BLaER1 treated with 17β-estradiol and CSF1 and Interleukin-3, amounts not matched to agents 10 nM and 100 nM (cell line): Measurements from ENCODE around the gene CHD8.
"Not testable (repeated sequence)": the region's sequence is repeated elsewhere in the genome, so short reads cannot be mapped to it uniquely, and the experiment has no call there.

ENCODE experiments used
- H3K27ac ChIP-seq, 11 experiments: shearing (Covaris generic); formaldehyde crosslinking; 2 replicates each; pipeline ENCODE4 v1.8.1; 2022
- H3K27me3 ChIP-seq, 11 experiments: shearing (Covaris generic); formaldehyde crosslinking; 2 replicates each; pipeline ENCODE4 v1.8.1; 2022
- H3K36me3 ChIP-seq, 11 experiments: shearing (Covaris generic); formaldehyde crosslinking; 2 replicates each; pipeline ENCODE4 v1.8.1; 2022
- H3K4me1 ChIP-seq, 10 experiments: shearing (Covaris generic); formaldehyde crosslinking; 2 replicates each; pipeline ENCODE4 v1.8.1; 2022
- H3K4me2 ChIP-seq, 11 experiments: shearing (Covaris generic); formaldehyde crosslinking; 2 replicates each; pipeline ENCODE4 v1.8.1; 2022
- H3K4me3 ChIP-seq, 10 experiments: shearing (Covaris generic); formaldehyde crosslinking; 2 replicates each; pipeline ENCODE4 v1.8.1; 2022
- H3K9ac ChIP-seq, 11 experiments: shearing (Covaris generic); formaldehyde crosslinking; 2 replicates each; pipeline ENCODE4 v1.8.1; 2022
- H3K9me3 ChIP-seq, 11 experiments: shearing (Covaris generic); formaldehyde crosslinking; replicated peaks in 1 of 11; 2 replicates each; pipeline ENCODE4 v1.8.1; 2022
- H4K20me1 ChIP-seq, 11 experiments: shearing (Covaris generic); formaldehyde crosslinking; 2 replicates each; pipeline ENCODE4 v1.8.1; 2022
- Cebpa-rat ChIP-seq, 11 experiments: shearing (Covaris generic); IDR thresholded peaks; 2 replicates each; pipeline ENCODE4 v1.8.1; 2022

CHD8 gene

DNA sequence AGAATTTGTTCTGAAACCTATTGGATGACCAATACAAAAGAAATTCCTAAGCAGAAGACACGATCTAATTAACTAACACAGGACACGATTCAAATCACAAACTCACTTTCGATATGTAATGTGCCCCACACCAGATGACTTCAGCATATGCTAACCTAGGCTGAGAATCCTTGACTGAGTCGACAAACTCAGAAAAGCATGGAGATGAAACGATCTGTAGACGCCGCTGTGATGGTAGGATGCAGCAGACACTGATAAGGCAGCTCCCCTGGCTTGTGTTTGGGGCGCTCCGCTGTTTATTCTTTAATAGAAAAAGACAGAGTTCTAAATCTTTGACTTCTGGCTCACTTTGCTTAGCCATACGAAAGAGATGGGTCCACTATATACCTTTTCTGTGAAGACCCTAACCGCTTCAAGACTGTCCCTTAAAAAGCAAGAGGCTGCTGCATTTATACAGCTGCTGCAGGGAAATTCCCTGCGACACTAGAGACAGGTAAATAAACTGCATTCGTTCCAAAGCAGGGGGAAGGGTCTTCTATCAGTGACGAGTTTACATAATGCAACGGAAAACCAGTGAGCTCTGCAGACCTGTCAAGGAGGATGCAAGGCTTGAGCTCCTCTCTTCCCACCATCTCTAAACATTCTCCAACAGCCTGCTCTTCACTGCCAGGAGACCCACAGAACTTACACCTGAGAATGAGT, 929 bp downstream of the CHD8 start:
- Histone ChIP-seq H4K20me1 (peaks cover under 1 to 55% (median 42%) of the 10 kb centered on the region in 11 experiments; a peak in 18 of 22 replicates), H3K27ac (peak overlapping the region; percentile 77 to 94 (median 86); a peak in 21 of 22 replicates)
- TF ChIP-seq Cebpa-rat (IDR thresholded peaks at IDR 0.05), result no peak

GRCh38 chr14:21449899-21450216, 6.1 kb downstream of the CHD8 start:
- no peak overlapping the region for H3K9ac ChIP-seq
- peaks cover 15 to 44% (median 21%) of the 10 kb centered on the region in 10 experiments for H3K4me1 ChIP-seq
- H3K27me3 ChIP-seq, result no peaks in the 10 kb centered on the region
- H3K27ac ChIP-seq, result no peak overlapping the region
- no peaks in the 10 kb centered on the region for H3K9me3 ChIP-seq
- peaks cover 24 to 100% (median 91%) of the 10 kb centered on the region in 11 experiments; a peak in 21 of 22 replicates for H4K20me1 ChIP-seq
- TF ChIP-seq Cebpa-rat (IDR thresholded peaks at IDR 0.05), result no peak
- no peak overlapping the region for H3K4me2 ChIP-seq
- H3K4me3 ChIP-seq, result no peak overlapping the region
- H3K36me3 ChIP-seq, result peaks cover 9 to 69% (median 55%) of the 10 kb centered on the region in 11 experiments

More for the DNA sequence above, 929 bp downstream of the CHD8 start:
- peak overlapping the region; percentile 86 to 99 (median 96) for H3K4me2 ChIP-seq
- no peaks in the 10 kb centered on the region for H3K9me3 ChIP-seq
- H3K9ac ChIP-seq, result peak overlapping the region; percentile 81 to 95 (median 92)
- no peaks in the 10 kb centered on the region for H3K27me3 ChIP-seq
- peaks cover 20 to 58% (median 43%) of the 10 kb centered on the region in 11 experiments for H3K36me3 ChIP-seq
- peaks cover 19 to 44% (median 24%) of the 10 kb centered on the region in 10 experiments for H3K4me1 ChIP-seq
- peak overlapping the region; percentile 80 to 100 (median 96) for H3K4me3 ChIP-seq

- H3K27ac ChIP-seq, H3K9ac ChIP-seq, H3K4me3 ChIP-seq, H3K9me3 ChIP-seq, H3K27me3 ChIP-seq, H3K4me2 ChIP-seq: not testable (repeated sequence)
- Histone ChIP-seq H3K4me1 (peaks cover 4 to 29% (median 12%) of the 10 kb centered on the region in 10 experiments), H4K20me1 (peaks cover 16 to 97% (median 80%) of the 10 kb centered on the region in 11 experiments; a peak in 21 of 22 replicates), H3K36me3 (peaks cover 2 to 48% (median 17%) of the 10 kb centered on the region in 11 experiments; a peak in 11 of 22 replicates)
These were observed 13.3 kb downstream of the CHD8 start for GRCh38 chr14:21442657-21443056.

DNA sequence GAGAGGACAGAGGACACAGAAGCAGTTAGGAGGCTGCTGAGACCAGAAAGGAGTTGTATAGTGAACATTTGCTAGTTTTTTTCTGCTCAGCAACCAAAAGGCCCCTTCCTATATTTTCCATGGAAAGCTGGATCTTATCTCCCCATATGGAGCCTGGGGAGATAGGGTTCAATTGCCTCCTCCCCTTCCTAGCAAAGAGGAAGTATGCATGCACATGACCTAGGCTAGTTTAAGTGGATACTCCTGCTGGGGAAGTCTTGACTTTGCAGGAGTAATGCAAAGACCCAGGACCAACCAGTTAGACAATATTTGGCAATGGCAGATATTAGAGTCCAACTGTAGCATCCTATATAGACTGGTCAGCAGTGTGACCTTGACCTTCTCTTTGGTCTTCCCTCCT, 15.1 kb downstream of the CHD8 start:
- peak overlapping the region in 3 of 11 experiments; percentile 10 to 63 (median 30); a peak in 4 of 22 replicates for H3K4me2 ChIP-seq
- peaks cover 13 to 36% (median 22%) of the 10 kb centered on the region in 10 experiments for H3K4me1 ChIP-seq
- H3K36me3 ChIP-seq, result peaks cover 0 to 34% (median 7%) of the 10 kb centered on the region in 11 experiments; a peak in 9 of 22 replicates
- TF ChIP-seq Cebpa-rat (IDR thresholded peaks at IDR 0.05), result no peak
- H4K20me1 ChIP-seq, result peaks cover under 1 to 88% (median 62%) of the 10 kb centered on the region in 11 experiments; a peak in 18 of 22 replicates
- H3K9ac ChIP-seq, result no peak overlapping the region
- no peaks in the 10 kb centered on the region for H3K27me3 ChIP-seq
- peak overlapping the region in 3 of 11 experiments; percentile 1 to 22 (median 20); a peak in 2 of 22 replicates for H3K27ac ChIP-seq
- H3K9me3 ChIP-seq, result no peaks in the 10 kb centered on the region
- H3K4me3 ChIP-seq, result no peak overlapping the region

DNA sequence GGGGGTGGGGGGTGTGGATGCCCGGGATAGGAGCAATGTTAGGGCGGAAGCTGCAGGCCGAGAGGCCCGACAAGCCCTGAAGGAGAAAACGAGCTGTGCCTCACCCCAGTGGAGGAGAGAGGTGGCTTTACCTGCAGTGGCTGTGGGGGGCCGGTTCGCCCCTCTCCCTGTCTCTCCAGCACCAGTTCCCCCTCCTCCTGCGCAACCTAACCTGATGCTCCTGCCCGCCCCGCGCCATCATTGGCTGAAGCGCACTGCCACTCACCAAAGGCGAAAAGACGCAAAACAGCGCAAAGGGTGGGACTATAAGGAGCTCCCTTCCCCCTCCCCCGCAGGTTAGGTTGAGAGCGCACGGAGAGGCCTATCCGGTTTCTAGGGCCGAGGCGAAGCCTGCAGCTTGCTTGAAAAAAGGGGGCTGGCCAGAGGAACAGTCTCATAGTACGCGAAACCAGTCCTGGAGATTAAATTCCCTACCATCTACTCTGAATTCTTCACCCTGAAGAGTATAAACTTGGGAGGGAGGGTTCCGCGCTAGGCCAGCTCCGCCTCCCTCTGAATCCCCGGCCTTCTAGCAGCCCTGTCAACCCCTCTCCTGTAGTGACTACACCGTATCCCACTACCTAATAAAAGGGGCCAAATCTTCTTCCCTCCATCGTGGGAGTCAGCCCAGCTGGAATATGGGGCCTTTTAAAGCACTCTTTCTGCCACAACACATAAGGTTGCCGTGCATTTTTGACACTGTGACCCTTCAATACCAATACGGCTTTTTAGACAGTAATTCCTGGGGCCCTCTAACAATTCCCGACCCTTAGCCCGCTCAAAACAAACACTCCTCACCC, 18.6 kb downstream of the CHD8 start:
- peak overlapping the region; percentile 84 to 93 (median 88) for H3K4me2 ChIP-seq
- no peaks in the 10 kb centered on the region for H3K9me3 ChIP-seq
- TF ChIP-seq Cebpa-rat (IDR thresholded peaks at IDR 0.05), result no peak
- no peaks in the 10 kb centered on the region for H3K27me3 ChIP-seq
- H3K4me3 ChIP-seq, result peak overlapping the region; percentile 67 to 91 (median 78)
- peak overlapping the region; percentile 77 to 95 (median 84) for H3K27ac ChIP-seq
- peaks cover 16 to 52% (median 27%) of the 10 kb centered on the region in 10 experiments for H3K4me1 ChIP-seq
- peaks cover 2 to 45% (median 28%) of the 10 kb centered on the region in 11 experiments; a peak in 18 of 22 replicates for H3K36me3 ChIP-seq
- H4K20me1 ChIP-seq, result peaks cover 8 to 92% (median 46%) of the 10 kb centered on the region in 11 experiments; a peak in 18 of 22 replicates
- peak overlapping the region; percentile 75 to 93 (median 86) for H3K9ac ChIP-seq

DNA sequence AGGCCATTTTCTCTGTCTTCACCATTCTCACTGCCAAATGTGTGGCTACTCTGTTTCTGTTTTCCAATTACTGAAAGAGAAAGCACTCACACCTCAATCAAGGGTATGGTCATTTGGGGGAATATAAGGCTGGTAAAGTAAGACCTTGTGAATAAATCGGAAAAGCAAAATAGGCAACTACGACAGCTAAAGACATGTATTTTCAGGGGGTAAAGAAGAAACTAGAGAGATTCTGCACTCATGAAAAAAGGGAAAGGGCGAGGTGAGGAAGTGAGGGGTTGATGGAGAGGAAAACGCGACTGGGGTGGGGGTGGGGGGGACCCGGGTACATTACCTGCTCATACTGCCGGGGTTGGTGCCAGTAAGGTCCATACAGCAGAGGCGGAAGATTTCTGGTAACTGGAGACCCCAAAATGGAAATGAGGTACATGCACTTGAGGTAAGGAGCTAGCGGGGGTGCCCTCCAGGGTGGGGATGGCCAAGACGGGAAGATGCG, 19.3 kb downstream of the CHD8 start:
- no peaks in the 10 kb centered on the region for H3K9me3 ChIP-seq
- peaks cover 16 to 49% (median 27%) of the 10 kb centered on the region in 10 experiments for H3K4me1 ChIP-seq
- peak overlapping the region; percentile 67 to 91 (median 78) for H3K4me3 ChIP-seq
- TF ChIP-seq Cebpa-rat (IDR thresholded peaks at IDR 0.05), result no peak
- H4K20me1 ChIP-seq, result peaks cover 12 to 92% (median 42%) of the 10 kb centered on the region in 11 experiments; a peak in 19 of 22 replicates
- peak overlapping the region; percentile 75 to 93 (median 86) for H3K9ac ChIP-seq
- no peaks in the 10 kb centered on the region for H3K27me3 ChIP-seq
- H3K27ac ChIP-seq, result peak overlapping the region; percentile 77 to 95 (median 84); a peak in 20 of 22 replicates
- peaks cover 7 to 48% (median 34%) of the 10 kb centered on the region in 11 experiments for H3K36me3 ChIP-seq
- H3K4me2 ChIP-seq, result peak overlapping the region; percentile 84 to 93 (median 88)

- peaks cover 5 to 22% (median 9%) of the 10 kb centered on the region in 10 experiments for H3K4me1 ChIP-seq
- no peaks in the 10 kb centered on the region for H3K27me3 ChIP-seq
- no peaks in the 10 kb centered on the region for H3K9me3 ChIP-seq
- H4K20me1 ChIP-seq, result peaks cover 33 to 96% (median 77%) of the 10 kb centered on the region in 11 experiments
- H3K4me3 ChIP-seq, result no peak overlapping the region
- no peak overlapping the region for H3K9ac ChIP-seq
- H3K36me3 ChIP-seq, result peaks cover 59 to 97% (median 85%) of the 10 kb centered on the region in 11 experiments
- no peak overlapping the region for H3K27ac ChIP-seq
- no peak overlapping the region for H3K4me2 ChIP-seq
- no peak for TF ChIP-seq Cebpa-rat (IDR thresholded peaks at IDR 0.05)
These were observed 24.8 kb downstream of the CHD8 start for GRCh38 chr14:21431126-21431525.

DNA sequence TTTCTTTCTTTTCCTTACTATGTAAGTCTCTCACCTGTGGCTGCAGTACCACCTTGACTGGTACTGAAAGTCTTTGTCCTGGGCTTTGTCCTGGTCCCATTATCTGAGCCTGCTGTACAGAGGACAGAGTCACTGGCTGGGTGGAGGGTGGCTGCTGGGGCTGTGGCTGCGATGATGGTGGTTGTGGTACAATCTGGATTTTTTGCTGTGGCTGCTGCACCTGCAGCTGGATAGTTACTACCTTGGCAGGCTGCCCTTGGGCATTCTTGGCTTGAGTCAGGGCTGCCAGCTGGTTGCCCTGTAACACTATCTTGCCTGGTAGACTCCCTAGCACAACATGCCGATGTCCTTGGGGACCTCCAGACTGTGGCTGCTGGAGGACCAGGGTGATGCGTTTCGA, 27.0 kb downstream of the CHD8 start:
- Histone ChIP-seq H3K9me3 (no peaks in the 10 kb centered on the region), H3K27me3 (no peaks in the 10 kb centered on the region), H3K4me1 (0 out of 20 replicates have a peak, but pooled peaks cover 0 to under 1% (median 0%) of the 10 kb centered on the region in 10 experiments), H3K4me2 (no peak overlapping the region), H3K4me3 (no peak overlapping the region), H3K27ac (no peak overlapping the region), H3K36me3 (peaks cover 81 to 99% (median 96%) of the 10 kb centered on the region in 11 experiments), H4K20me1 (peaks cover 33 to 79% (median 61%) of the 10 kb centered on the region in 11 experiments), H3K9ac (no peak overlapping the region)
- TF ChIP-seq Cebpa-rat (IDR thresholded peaks at IDR 0.05), result no peak
